Left kidney (tissue), 2 donors: ENCODE data around the gene SEZ6. TPM values are rescaled to one million over a fixed set of nuclear protein-coding genes. Genes with fewer than 3 reads are reported as not detected.

Experiments
- DNase-seq: peaks from one replicate; pipeline ENCODE4 v3.0.0-alpha.2; 2013
- polyA plus RNA-seq: library from polyadenylated mRNA; unstranded; fragments of 120-200 nt; gene quantifications from one replicate; pipeline ENCODE4 v1.2.1, GENCODE V29; 2013; ENCODE audit not compliant: insufficient read length

SEZ6 gene
- polyA plus RNA-seq, 1 donor: 0.63 TPM

DNA sequence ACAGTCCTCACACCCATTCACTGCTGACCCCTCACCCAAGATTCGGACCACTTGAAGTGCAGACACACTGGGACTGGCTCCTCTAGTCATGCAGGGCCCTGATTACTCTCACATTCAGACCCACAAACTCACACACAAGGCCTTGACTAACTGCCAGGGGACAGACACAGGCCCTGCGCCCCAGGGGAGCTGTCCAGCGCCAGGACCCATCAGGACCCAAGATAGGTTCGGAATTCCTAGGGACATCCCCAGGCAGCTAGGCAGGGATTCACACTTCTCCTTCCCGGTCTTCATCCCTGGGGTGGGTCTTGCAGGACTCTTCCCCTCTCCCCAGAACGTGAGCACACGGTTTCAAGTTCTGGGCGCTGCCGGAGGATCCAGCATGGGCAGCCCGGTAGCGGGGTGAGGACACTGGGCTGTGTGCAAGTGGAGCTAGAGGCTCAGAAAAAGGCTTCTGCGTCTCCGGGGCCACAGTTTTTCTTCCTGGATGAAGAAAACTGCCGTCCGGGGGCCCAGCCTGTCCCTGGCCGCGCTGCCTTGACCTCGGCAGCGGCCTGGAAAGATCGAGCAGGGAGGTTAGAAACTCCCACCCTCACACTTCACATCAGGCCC lies 1.6 kb downstream of the SEZ6 start:
- peak; percentile 21 for DNase-seq

DNA sequence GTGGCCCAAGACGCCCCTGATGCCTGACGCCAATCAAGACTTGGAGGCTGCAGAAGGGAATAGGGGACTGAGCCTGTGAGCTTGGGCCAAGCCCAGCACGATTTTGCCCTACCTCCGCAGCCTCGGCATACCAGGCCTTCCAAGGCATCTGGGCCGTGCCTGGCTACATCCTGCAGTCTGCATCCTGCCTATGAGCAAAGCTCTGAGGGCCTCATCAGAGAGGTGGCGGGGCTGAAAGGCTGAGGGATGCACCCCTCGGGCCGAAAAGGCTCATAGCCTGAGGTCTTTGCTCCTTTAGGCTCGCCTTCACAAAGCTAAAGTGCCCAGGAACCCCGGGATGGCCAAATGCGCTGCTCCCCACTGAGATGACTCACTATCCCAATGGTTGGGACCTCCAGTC lies 2.5 kb downstream of the SEZ6 start:
- DNase-seq: no peak

DNA sequence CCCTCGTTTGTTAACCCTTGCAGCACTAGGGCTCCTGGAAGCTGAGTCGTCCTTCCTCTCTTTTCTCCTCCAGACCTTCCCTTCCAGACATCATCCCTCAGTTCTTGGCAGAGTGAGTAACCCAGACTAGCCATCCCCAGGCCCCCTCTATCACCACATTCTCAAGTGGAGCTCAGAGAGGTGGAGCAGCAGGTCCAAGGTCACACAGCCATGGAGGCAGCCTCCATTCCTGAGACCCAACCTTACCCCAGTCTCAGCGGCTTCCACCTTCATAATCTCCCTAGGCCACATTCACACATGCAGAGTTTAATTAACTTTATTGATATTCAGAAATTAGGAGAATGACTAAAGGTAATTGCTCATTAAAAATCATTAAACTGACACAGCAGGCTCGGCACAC lies 3.0 kb downstream of the SEZ6 start:
- DNase-seq: no peak

DNA sequence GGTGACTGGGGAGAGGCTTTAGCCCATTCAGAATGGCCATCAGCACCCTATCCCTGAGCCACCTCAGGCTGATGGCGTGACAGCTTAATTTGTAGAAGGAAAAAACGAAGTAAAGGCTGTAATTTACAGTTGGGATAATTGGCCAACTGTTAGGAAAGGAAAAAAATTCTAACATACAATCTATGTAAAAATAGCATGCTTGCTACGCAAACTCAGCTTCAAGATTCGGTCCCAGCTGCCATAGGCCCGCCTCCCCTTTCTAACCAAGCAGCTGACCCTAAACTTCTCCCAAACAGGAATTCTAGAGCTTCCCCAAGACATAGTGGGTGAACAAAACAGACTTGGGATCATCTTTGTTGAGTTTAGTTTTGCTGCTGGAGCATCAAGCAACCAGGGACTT lies 4.9 kb downstream of the SEZ6 start:
- DNase-seq: no peak

DNA sequence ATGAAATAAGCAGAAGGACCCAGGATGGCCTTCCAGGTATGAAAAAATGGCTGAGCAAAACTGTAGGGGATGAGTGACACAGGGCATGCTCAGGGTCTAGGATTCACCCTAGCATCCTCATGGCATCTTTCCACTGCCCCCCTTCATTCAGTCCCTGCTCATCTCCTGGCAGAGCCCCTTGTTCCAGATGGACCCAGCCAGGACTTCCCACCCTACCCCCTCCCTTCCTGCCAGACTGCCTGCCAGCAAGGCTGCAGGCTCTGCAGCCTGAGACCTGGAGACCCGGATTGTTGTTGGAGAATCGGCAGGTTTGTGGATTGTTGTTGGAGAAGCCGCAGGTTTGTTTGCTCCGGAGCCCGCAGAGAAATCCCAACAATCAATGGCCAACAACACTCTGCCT lies 6.6 kb downstream of the SEZ6 start:
- DNase-seq: no peak

DNA sequence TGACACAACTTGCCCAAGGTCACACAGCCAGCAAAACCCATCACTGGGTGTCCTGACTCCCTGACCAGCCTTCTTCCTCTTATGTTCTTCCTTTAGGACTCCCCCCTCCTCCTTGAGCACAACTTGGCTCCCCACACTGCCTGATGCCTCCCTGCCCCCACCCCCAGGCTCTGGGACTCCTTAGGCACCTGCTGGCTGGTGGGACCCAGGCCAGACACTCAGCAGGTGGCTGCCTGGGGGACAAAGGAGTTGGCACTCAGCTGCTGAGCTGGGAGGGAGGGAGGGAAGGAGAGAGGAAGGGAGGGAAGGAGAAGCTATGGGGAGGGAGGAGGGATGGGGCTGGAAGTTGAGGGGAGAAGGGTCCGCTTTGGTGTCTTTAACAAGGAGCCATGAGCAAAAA lies 8.0 kb downstream of the SEZ6 start:
- DNase-seq: no peak

DNA sequence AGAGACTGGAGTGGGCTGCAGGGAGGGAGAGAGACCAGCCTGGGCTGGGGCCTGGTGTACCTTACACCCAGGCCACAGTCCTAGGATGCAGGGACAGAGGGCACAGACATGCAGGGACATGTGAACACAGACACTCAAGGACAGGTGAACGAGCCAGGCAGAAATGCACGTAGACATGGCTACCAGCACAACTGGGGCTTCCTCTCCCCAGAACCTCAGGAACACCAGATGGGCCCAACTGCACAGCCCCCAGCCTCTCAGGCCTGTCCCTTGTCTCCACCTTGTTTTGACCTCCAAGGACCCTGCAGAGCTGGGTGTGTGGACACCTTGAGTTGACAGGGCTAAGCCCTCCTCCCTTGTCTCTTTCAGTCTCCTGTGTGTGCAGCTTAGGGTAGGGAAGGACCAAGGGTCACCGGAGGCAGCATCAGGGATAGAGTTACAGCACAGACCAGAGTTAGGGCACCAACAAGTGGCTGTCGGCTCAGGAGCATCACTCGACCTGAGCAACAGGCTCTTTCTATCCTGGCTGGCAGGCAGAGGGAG lies 9.2 kb downstream of the SEZ6 start:
- DNase-seq: no peak

DNA sequence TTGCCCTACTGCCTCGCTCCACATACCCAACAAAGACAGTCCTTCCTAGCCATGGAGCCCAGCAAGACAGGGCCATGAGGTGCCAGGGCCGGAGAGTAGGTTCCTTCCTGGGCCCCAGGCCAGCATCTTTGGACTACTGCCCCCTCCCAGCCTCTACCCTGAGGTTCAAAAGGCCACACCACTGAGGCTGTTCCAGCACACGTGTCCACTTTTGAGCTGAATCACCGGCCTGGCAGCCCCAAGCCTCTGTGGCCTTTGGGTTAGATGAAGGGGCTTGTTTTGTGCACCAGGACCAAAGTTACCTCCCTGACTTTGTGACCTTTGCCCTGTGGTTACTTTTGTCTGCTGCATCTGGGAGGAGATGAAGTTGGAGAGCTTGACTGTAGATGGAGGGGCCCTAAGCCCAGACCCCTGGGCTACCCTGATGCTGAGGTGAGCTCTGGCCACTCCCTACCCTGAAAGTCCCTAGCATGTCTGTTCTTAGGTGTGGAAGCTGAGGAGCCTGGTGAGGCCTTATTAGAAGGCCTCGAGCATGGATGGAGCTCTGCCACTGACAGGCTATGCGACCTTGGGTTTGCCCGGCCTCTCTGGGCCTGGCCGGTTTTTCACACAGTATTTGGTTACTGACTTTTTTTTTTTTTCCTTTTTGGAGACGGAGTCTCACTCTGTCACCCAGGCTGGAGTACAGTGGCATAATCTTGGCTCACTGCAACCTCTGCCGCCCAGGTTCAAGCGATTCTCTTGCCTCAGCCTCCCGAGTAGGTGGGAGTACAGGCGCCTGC lies 12.0 kb downstream of the SEZ6 start:
- no peak for DNase-seq

DNA sequence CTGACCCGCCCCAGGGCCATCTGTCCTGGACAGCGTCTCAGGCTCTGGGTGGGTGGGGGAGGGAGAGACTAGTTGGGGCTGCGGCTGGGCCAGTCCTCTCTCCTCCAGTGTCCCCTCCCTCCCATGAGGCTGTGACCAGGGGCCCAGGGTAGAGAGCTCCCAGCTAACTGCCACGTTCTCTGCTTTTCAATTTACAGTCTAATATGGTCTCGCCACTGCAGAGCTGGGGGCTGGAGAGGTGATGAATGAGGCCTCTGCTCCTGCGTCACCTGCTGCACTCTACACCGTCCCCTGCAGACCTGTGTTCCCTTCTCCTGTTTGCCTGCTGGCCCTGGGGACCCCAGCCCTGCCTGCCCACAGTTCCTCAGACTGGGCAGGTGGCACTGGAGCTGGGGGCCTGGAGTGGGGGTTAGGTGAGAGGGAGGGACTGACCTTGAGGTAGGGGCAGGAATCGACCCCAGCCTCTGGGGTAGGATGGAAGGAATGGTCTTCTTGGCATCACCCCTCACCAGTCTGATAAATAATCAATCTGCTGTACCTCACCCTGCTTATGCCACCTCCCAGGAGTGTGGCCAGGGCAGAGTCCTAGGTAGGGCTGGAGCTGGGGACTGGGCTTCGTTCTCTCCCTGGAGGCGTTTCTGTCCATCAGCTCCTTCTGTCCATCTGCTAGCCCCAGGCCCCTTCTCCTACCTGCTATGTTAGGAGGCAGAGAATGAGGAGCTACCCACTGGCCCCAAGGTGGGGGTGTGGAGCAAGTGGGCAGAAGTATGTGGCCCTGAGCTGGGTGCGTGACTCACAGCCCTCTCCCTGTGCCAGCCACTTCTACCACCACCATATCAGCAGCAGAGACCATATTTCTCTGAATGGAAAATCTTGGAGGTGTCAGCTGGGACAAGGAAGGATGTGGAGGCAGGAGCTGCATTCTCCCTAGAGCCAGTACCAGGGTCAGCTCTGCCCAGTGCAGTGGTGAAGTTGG lies 12.9 kb downstream of the SEZ6 start:
- DNase-seq: no peak

DNA sequence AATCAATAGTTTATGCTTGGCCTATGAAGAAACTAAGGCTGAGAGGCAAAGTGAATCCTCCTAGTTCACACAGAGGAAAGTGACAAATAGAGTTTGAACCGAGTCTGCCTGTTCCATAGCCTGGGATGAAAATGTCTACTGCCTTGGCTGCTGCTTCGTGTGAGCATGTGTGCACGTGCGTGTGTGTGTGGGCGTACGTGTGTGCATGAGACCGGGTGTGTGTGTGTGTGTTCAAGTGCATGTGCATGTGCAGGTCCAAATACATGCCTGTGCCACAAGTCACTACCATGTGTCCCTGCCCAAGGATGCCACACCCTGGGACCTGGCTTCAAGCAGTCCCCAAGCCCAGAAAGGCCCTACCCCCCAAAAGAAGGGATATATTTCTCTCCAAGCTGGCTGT lies 13.6 kb downstream of the SEZ6 start:
- DNase-seq: no peak

DNA sequence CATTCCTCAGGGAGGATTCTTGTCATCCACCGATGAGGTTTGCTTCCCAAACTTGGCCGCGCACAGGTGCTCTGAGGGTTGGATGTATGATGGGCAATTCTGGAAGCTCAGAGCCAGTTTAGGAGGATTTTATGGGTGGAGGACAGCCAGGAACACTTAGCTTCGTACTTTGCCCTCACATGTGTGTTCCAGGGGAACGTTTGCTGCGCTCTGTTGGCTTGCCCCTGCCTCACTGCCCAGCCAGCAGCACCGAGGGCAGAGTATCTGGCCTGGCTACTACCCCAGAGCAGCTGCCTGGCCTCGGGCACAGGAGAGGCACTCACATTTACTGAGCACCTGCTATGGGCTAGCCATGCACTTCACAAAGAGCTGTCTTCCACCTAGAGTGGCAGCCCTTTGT lies 14.1 kb downstream of the SEZ6 start:
- DNase-seq: no peak

DNA sequence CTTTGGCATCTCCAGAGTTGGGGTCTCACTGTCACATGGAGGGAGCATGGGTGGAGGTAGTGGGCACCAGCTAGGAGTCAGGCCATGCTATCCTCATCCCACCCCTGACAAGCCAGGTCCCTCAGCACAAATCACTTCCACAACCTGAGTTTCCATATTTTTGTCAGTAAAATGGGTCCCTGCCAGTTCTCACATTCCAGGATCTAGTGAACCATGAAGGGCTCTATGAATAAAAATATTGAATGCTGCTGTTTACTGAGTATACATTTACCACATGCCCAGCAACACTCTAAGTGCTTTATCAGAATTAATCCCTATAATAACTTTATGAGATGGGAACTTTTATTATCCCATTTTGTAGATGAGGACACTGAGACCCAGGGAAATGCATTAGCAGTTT lies 16.8 kb downstream of the SEZ6 start:
- DNase-seq: no peak

DNA sequence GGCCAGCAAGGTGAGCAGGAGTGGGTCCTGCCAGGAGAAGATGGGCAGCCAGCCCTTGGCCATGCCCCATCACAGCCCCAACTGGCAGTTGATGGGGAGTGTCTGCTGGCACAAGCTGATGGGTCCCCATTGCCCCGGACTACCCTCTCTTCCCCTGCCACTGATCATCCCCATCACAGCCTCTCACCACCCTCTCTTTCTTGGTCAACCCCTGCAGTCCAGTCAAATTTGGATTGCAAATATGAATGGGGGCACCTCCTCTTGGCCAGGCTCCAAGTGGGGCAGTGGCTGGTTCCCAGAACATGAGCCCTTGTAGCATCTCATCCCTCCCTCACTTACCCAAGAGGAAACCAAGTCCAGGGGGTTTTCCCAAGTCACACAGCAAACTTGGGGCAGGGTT lies 17.4 kb downstream of the SEZ6 start:
- no peak for DNase-seq

DNA sequence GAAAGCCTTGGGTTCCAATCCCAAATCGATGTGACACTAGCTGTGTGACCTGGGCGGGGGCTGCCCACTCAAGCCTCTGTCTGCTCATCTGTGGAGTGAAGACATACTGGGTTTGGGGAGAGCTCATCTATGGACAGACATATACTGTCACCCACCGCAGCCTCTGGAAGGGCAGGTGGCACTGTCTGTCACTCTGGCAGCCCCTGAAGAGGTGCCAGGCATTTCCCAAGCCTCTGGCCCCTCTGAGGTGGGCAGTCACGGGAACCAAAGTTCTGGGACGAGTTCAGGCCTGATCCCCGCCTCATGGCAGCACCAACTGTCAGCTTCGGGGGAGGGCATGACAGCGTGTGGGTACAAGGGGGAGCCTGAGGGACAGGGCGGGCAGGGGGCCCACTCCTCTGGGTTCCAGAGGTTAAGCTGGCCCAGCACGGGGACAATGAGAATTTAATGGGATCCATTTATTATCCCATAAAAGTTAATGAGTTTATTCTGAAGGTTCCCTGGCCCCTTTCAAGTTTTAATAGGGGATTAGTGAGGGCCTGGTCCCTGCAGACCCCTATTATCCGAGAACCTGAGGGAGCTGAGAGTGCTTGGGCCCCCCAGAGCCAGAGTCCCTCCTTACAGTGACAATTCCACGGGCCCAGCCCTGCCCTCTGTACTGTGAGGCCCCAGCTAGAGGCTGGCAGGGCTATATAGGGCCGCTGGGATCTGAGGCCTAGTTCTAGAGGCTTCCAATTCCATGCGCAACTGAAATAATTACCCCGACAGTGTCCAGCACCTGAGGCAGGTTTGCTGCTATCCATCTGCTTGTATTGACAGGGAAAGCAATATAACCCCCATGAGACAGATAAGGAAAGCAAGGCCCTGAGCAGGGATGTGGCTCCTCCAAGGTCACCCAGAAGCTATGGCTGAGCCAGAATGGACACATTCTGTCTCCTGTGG lies 18.8 kb downstream of the SEZ6 start:
- DNase-seq: no peak

DNA sequence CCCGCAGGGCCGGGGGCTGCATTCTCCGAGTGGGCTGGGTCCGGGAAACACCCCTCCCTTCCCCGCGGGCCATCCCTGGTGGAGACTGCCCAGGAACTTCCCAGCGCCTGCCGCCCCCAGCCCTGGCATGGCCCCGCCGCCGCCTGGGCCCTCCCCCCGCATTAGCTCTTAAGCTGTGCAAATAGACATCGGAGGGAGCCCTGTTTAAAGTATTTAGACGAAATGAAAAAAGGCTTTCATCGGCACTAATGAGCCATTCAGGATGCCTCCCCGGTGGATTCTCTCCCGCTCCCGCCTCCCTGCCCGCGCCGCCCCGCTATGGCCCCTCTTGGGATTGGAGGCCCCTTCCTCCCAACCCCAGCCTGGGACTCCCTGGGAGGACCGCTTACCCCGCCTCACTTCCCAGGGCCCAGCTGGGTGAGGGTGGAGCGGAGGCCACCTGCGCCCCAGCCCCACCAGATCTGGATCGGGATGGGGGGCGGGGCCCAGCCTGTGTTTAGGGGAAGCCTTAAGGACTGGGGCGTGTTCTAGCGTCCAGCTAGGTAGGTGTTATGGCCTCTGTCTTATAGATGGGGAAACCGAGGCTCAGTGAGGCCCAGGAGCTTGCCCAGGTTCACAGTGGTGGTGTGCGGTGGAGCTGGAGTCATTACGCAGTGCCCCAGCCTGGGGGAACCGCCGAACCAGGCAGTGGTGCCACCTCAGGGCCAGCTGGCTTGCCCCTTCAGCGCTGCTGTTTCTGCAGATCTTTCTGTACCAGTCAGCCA lies 19.7 kb downstream of the SEZ6 start:
- DNase-seq: no peak

DNA sequence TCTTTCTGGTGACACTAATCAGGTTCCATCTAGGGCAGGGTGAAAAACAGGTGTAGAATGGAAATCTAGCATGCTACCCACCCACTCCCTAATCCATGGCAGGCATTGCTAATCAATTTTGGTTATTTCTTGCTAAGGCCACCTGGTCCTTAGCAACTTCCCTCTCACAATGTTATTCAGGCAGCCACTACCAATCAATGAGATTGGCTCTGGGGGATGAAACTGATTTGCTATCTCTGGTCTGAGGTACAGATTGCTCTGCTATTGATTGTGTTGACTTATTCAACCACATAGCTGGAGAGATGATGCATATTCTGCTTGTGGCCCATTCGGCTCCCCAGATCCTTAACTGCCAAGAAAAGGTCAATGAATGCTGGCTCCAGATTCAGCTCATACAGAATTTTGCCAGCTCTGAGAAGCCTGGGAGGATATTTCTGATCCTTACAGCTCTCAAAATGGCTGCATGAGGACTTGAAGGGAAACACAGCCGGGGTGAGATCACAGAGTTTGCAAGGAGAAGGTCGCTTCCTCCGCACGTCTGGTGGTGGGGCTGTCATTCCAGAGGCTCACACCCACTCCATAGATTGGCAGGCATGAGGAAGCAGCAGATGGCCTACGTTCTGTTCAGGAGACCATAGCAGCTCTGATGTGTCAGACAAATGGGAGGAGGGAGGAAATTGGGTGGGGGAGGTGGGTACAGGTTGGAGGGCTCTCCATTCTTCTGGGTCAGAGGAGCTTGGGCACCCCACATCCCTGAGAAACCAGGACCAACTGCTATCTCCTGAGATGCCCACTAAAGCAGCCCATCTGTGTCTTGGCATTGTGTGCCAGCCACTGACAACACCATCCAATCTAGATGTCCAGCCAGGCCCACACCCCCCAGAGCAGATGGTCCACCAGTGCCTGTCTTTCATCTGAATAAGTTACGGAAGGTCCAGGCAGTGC lies 22.3 kb downstream of the SEZ6 start:
- no peak for DNase-seq

DNA sequence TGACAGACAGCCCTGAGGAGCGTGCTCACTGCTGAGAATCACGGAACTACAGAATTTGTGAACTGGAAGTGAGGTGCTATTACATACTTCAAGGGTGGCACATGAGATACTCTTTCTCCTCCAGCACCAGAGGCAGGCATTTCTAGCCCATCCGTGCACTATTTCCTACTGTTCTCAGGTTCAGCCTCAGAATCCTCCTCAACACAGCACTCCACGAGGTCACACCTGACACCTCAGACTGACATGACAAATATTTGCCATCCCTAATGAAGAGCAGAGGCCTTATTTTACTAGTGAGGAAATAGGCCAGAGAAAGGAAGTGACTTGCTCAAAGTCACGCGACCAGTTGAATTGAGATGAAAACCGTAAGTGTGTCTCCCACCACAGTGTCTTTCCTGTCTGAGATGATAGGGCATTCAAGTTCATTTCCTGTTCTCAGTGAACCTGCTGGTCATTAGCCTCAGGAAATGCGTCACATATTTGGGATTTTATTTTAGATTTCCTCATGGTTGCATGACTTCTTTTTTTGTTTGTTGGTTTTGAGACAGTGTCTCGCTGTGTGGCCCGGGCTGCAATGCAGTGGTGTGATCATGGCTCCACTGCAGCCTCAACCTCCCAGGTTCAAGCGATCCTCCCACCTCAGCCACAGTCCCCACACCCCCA lies 23.6 kb downstream of the SEZ6 start:
- no peak for DNase-seq

DNA sequence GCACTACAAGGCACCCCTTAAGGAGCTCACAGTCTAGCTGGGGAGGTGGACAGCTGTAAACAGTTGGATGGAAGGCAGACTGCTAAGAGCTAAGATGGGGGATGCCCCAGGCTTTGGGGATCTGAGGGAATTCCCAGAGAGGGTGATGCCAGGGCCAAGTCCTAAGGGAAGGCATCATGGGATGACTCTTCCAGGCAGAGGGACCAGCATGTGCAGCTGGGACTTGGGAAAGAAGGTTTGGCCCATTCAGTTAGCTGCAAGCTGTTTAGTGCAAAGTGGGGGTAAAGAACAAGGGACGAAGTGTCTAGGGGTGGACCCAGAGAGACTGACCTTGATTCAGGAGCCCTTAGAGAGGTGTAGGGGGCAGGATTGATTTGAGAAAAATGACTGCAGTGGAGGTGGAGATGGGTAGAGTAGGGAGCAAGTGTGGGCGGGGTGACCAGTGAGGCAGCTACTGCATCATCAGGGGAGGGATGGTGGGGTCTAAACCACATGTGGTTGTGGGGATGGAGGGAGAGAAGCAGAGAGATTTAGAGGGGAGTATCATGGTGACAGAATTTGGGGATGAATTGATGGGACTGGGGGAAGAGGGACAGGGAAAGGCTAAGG lies 27.4 kb downstream of the SEZ6 start:
- no peak for DNase-seq
